Esophagus mucosa (tissue), 1 donor: ENCODE data around the gene ATXN1. TPM values are rescaled to one million over a fixed set of nuclear protein-coding genes. Genes with fewer than 3 reads are reported as not detected.

ENCODE experiments used
- ATAC-seq: fragments of 200-7000 bp; cut with Tn5 transposase; one replicate; pipeline ENCODE4 v1.9.1; 2020
- total RNA-seq: library from RNA; stranded (reverse); gene quantifications from one replicate; pipeline ENCODE4 v1.2.4, GENCODE V29; 2023
- donor health status: DM: yes; HTN: yes; CAD: no.

ATXN1 gene
- total RNA-seq, 1 donor from 2014 or later, result 29.3 TPM

DNA sequence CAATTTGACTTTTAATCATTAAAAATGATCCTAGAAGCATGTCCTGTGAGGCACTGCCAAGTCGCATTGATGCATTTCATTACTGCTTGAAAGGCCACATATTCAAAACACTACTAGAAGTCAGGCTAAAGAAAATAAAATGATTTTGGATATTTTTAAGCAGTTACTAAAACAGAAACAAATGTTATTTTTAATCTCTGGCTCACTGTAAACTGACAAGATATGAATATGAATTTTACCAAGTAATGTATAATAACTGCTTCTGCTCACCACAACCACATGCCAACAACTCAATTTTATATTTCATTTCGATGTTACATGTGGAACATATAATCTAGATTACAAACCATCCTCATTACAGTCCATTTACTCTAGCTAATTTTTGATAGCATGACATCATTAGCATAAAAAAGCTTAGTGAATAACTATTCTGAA is 90.6 kb downstream of the ATXN1 start:
- no peak for ATAC-seq

DNA sequence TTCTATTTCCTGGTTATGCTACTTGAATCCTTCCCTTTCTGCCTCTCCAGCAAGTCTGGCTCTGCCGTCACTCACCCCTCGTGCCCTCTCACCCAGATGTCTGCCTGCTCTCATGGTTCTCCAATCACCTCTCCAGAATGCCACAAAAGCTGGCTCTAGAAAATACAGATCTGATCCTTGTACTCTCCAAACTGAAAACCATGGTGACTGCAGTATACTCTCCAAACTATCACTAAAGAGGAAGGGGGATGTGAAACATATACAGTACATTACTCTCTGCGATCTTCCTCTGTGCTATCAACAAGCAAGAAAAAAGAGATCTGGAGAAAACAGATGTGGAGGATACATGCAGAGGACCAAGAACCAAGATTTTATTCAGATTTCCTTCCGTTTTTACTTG is 91.1 kb downstream of the ATXN1 start:
- no peak for ATAC-seq

DNA sequence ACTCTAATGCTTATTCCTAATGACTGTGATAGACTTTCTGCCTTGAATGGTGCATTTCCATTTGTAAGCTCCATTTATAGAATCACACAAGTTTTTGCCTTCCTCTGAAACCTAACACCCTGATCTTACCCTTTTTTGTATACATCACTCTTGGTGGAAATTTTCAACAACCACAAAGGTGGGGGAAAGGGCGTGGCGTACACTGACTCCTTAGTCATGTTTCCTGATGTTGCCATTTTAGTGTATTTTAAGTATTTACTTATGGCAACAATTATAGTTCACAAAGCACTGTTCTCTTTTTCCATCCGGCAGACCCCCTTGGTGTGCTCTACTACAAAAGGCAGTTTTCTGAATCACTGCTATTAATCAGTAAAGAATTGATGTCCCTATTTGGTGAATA is 92.0 kb downstream of the ATXN1 start:
- peak; percentile 60 for ATAC-seq

DNA sequence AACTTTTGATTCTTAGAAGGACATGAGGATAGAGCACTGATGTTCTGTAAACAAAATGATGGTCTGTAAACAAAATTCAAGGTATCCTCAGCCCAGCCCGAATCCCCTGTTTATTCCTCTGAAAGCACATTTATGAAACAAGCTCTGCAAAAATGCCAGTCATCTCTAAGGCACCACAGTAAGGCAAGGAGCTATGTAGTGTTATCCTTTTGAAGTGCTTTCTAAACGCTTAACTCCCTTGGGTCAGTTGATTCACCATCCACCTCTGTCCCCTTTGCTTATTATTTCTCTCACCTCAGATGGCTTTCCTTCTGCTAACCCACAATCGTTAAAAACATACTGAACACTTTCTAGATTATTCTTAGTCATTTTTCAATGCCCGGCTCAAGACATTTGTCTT is 93.8 kb downstream of the ATXN1 start:
- no peak for ATAC-seq

DNA sequence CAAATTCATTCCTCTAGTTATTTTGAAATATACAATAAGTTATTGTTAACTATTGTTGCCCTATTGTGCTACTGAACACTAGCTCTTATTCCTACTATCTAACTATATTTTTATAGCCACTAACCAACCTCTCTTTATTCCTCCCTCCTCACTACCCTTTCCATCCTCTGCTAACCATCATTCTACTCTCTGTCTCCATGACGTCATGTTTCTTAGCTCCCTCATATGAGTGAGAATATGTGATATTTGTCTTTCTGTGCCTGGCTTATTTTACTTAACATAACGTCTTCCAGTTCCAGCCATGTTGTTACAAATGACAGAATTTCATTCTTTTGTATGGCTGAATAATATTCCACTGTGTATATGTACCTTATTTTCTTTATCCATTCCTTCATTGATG is 95.3 kb downstream of the ATXN1 start:
- no peak for ATAC-seq

DNA sequence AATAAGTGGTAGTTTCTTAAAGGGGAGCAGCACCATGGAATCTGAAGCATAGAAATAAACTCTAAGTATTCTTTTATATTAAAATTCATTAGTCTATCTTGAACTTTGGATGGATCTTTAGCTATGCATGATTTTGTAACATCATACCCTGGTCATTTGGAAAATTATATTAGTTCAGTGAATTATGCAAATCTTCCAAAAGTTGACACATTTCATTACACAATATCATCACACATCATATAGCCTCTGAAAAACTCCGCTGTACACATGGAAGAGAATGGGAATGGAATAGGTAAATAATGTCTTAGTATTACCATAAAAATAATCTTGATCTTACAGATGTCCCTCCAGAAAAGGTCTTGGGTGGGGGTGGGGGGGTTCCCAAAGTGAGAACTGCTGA is 96.1 kb downstream of the ATXN1 start:
- no peak for ATAC-seq

DNA sequence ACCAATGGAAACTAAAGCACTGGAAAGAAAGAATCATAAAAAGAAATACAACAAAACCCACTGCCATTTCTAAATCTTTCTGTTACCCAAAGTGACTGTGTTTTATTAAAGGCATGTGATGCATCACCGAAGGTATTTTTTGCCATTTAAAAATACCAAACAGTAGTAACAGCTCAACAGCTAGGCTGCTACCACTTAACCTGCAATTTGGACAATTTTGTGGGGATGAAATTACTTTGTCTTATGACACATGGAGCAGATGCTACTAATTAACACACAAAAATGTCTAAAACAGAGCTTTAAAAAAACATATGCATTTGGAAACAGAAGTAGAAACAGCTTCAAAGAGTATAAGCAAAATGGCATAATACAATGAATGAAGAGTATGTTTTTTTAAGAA is 97.4 kb downstream of the ATXN1 start:
- ATAC-seq, result no peak

DNA sequence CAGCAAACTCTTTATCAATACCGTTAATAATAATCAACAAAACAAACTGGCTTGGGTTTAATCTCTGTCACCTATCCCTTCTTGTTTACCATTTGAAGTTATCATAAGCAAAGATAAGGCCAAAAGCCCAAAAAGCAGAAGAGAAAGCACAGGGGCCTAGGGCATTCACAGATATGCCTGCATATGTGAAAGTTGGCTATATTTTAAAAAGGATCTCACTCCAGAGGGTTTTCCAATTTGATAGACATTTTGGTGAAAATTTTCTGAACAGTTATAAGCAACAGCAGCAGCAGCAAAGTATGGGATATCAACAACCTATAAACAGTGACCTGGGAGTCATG is 101.1 kb downstream of the ATXN1 start:
- no peak for ATAC-seq

DNA sequence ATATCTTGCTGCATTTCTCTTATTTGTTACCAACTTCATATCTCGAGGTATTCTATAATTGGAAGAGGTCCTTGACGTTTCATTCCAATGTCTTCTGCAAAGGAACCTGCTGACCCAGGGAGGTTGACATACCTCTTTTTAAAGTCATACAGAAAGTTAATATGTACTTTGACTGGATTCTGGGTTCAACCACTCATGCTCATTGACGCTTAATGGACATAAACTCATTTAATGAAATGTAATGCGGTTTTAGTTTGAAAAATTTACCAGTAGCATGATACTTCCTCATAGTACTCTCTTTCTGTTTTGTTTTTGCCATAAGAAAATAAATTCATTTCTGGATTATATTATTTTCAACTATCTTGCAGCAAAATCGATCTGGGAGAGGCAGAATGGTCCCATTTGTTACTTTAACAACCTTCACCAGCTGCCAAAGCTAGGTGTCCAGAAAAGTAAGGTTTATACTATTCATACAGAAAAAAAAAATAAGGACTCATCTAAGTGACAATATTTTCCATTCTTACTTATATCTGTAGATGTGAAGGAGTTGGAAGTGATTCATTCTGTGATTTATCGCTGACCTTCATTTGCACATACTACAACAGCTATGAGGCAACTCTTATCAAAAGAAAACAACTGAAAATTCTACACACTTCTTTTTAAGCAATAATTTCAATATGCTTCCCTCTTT is 101.6 kb downstream of the ATXN1 start:
- no peak for ATAC-seq

DNA sequence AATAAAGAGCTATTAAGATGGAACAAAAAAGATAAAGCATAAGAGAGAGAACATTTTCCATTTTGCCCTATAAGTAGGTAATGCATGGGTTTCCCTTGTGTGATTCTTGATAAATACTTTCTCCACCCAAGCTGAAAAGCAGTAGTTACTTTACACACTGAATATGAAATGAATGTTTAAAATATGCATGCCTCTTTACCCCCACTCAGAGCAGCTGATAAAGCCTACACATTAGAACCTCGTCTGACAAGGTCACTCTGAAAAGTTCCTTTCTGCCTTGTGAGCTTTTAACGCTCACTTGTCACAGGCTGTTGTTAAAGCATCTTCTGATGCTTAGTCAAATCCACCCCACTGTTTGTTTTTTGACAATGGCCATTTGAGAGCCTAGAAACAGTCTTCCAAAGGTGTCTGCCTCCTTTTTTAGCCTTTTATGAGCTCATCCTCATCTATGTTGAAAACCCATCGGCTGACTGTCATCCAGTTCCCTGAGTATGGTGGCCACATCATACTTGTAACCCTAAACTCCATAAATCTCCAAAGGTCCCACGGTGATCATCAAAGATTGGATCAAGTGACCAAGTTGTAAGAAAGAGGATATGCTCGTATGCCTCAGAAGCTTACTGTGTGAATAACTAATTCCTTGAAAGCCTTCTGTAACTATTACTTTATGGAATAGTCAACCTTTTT is 102.8 kb downstream of the ATXN1 start:
- no peak for ATAC-seq

DNA sequence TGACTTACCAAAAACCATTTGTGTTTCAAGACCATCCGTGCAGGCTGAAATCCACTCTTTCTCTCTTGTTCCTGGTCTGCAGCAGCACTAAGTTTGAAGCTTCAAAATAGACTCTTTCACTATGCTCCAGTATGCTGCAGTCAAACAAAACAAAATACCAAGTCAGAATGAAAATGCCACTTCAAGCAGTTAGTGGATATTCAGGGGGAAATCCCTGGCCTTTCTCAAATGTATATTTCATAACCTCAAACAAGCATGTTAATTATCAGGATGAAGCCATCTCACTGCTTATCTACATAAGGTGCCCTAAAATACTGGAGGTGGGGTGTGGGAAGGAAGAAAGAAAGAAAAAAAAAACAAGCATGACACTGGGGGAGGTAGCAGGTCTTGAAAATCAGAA is 103.5 kb downstream of the ATXN1 start:
- ATAC-seq, result no peak

DNA sequence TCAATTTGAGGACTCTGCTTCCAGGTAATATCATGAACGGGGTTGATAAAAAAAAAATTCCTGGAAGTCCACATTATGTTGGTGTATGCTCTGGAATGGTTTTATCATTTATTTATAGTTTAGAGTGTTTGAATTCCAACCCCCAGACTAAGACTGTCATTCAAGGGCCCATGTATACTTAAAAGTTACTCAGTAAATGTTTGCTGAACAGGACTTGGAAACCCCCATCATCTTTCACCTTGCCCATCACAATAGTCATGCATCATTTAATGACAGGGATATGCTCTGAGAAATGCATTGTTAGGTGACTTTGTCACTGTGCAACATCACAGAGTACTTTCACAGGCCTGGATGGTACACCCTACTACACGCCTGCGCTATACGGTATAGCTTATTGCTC is 104.8 kb downstream of the ATXN1 start:
- ATAC-seq, result no peak

DNA sequence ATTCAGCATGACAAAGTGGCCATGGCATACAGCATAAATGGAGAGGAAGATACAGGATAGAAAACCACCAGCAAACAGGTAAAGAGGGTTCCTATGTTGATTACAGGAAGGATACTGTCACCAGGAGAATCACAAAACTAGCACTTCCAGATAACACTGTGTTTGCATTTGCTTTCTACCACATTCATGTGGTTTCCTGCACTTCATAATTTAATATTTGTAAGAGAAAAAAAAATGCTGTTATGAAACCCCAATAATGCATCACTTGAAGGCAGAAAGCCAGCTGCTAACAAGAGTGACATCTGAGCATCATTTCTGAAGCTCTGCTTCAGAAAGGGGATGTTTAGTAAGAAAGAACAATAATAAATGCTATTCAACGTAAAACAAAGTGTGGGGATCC is 106.6 kb downstream of the ATXN1 start:
- no peak for ATAC-seq

DNA sequence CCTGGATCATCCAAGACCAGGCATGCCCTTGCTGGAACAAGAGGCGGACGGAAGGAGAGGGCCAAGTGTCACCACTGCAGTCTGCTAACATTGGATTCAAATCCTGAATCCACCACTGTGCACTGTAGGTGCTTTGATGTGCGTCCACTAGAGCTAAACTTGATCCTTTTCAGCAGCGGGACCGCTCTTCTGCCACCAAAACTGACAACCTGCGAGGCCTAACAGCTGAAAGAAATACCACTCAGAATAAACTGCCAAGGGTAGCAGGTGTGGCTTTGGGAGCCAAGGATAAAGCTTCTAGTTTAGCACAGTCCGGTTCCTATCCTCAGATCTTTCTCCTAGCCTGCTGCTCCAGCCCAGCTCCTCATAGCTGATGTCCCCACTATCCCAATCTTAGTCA is 108.0 kb downstream of the ATXN1 start:
- ATAC-seq, result peak; percentile 86

DNA sequence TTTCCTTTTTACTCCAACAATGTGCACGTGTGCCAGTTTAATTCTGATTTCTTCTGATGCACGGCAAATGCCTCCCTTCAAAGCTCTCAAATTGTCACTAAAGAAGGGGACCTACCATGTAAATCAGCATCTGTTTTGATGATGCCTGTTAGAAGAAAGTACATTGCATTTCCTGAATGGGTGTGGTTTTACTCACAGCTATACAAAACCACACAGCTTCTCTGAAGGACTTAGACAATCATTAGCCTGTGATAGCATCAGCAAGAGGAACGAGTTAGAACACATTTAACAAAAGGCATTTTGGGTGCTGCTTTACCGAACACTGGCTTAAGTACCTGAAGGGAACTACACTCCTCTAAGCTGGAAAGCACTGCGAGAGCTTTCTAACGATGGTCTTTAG is 109.4 kb downstream of the ATXN1 start:
- ATAC-seq, result peak; percentile 94

DNA sequence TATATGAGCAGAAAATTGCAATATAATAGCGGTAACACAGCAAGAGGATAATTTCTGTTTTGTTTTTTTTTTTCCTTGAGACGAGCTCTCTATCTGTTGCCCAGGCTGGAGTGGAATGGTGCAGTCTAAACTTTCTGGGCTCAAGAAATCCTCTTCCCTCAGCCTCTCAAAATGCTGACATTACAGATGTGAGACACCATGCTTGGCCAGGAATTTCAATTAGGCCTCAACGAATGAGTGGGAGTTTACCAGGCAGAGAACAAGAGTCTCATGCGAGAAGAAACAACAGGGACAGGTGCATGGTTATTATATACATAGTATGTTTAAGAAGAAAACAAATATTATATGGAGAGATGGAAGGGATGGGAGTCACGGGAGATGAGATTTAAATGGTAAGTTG is 111.4 kb downstream of the ATXN1 start:
- no peak for ATAC-seq

DNA sequence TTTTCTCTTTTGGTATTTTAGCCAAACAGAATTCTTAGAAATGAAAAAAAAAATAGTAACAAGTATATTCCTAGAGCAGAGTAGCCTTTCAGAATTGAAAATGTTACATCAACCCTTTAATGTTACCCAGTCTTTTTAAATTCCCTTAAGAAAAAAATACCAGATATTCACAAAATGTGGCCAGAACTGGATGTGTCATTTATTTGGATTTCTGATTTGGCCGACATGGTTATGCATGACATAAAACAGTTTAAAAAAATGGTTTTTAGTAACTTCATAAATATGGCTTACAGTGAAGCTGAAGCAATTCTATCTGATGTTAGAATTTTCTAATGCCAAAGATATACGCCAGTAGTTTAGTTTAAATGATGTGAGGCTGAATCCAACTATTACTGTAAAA is 112.0 kb downstream of the ATXN1 start:
- ATAC-seq, result no peak

DNA sequence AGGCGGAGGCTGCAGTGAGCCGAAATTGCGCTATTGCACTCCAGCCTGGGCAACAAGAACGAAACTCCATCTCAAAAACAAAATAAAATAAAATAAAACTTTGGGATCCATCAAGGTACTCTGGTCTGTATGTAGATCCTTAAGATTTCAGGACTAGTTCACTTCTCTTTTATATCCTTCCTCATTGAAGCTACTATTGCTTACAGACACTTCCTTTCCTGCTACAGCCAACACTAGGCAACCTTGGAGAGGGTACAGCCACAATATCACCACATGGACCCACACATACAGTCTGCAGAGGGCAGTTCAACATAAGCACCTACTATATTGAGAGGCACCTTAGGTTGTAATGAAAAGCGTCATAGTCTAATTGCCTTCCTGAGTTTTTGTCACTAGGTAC is 113.3 kb downstream of the ATXN1 start:
- ATAC-seq, result no peak

DNA sequence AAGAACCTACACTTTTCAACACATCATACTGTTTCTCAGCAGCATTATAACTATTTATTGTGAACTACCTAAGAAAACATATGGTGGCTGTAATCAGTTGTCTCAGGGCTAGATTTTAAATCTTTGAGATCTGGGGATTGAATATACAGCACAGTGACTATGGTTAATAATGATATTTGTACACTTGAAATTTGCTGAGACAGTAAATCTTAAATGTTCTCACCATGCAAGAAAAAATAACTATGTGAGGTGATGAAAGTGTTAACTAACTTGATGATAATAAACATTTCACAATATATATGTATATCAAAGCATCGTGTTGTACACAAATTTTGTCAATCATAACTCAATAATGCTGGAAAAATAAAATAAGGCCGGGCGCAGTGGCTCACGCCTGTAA is 113.8 kb downstream of the ATXN1 start:
- ATAC-seq, result no peak

DNA sequence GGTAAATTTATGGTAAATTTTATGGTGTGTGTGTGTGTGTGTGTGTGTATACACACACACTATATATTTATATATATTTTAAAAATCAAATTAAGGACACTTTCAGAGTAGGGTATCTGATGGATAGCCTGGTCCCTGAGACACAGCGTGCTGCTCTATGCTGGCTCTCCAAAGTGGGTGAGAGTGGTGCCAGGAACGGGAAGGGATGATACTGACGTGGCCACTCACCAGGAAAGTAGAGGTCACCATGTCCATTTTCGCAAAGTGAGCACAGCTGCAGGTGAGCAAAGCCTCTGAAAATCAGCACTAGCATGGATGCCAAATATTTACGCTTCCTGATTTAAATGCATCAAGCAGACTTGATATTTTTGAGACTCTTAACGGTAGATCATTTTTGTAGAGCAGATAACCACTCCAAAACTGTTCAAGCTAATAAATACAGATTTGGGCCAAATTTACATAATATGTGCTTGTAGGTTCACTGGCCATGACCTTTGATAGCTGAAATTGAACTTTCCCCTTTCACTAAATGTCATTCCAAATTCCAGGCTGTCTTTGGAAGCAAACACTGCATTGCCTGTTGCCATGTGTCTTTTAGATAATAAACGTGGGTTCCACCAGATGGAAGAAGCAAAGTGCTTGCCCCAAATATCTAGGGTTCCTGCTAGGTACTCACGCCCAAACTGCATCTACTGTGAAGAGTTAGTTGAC is 116.6 kb downstream of the ATXN1 start:
- no peak for ATAC-seq

DNA sequence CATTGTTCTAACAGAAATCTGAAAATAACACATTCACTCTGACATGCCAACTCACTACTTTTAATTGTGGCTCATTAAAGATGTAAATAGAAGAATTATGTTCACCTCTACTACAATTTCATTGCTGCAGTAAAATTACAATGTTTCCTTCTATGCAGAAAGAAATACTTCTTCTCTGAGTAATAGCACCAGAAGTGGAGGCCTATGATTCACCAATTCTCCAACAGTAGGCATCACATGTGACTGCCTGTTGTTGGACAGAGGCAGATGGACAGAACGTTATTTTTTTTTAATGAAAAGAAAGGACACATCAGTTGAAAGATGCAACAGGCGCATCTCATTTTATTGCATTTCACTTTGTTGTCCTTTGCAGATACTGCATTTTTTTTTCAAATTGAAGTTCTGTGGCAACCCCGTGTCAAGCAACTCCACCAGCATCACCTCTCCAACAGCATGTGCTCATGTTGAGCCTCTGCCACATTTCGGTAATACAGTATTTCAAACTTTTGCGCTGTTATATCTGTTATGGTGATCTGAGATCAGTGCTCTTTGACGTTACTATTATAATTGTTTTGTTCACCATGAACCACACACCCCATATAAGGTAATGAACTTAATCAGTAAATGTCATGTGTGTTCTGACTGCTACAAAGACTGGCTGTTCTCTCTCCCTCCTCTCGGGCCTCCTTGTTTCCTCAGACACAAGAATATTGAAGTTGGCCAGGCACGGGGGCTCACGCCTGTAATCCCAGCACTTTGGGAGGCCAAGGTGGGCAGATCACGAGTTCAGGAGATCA is 121.4 kb downstream of the ATXN1 start:
- peak; percentile 84 for ATAC-seq

DNA sequence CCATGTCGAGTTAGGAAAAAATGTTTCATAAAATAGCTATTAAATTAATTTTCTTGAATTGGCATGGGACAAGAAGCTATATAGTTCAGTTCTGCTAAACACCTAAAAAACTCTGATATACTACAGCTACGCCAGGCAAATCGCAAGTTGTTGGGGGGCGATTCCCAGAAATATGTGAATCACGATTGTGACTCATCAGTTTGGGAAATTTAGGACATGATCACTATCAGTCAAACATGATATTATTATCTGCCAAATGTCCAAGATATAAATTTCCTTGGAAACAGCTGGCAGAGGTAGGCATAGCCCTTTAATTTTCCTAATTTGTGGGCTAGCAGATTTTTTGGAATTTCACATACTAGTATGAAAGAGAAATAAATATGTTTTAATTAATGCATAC is 123.6 kb downstream of the ATXN1 start:
- no peak for ATAC-seq
